GM08714 (cell line): ENCODE data around the gene ENDOD1.
"Not testable (repeated sequence)": the region's sequence is repeated elsewhere in the genome, so short reads cannot be mapped to it uniquely, and the experiment has no call there.

Experiments used
- H3K4me3 ChIP-seq: fragments of 200-500 bp; sonication (Bioruptor generic); 2 replicates; pipeline ENCODE4 v1.5.1; 2014; ENCODE audit warnings: mild to moderate bottlenecking, low read length, inconsistent platforms
- ZNF274 ChIP-seq: IDR thresholded peaks from 2 replicates; pipeline ENCODE4 v1.6.1; 2012; ENCODE audit warnings: mild to moderate bottlenecking, low read depth, low read length

ENDOD1 gene

DNA sequence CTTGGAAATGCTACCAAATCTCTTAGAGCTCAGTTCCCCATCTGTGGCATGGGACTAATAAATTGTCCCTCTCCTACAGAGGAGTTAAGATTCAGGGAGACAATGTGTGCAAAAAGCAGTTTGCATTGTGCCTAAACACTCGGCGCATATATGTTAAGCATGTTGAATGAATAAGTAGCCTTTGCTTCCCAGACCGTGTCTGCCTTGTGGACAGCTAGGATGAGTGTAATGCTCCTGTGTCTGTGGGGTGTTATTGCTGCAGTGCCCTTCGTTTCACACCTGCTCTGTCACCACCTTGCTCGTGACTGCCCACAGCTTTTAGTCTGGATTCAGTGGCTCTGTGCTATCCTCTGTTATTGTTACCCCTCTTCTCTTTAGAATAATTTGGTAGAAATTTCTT lies 14.1 kb downstream of the ENDOD1 start:
- H3K4me3 ChIP-seq: no peak overlapping the region
- TF ChIP-seq ZNF274: no peak

GRCh38 chr11:95104121-95104830 lies 14.6 kb downstream of the ENDOD1 start:
- H3K4me3 ChIP-seq: no peak overlapping the region
- TF ChIP-seq ZNF274: no peak

DNA sequence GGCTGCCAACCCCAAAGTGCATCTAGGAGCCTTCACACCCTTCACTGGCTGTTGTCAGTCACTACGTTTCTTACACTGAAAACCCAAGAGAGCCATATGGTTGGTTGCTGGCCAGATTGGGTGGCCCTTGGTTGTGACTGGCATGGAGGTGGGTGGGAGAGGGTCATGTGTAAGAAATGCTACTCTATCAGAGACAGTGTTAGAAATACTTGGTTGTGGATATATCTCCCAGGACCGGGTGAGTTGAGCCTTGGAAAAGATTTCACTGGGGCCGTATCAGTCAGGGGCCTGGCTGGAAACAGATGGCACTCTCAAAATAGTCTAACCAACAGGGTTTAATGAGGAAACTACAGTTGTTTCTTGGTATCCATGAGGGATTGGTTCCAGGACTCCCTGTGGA lies 15.2 kb downstream of the ENDOD1 start:
- no peak overlapping the region for H3K4me3 ChIP-seq
- TF ChIP-seq ZNF274: no peak

GRCh38 chr11:95108159-95108611 lies 18.5 kb downstream of the ENDOD1 start:
- TF ChIP-seq ZNF274: no peak
- H3K4me3 ChIP-seq: peak overlapping the region; percentile 1; the same call in 1 of the 2 replicates

DNA sequence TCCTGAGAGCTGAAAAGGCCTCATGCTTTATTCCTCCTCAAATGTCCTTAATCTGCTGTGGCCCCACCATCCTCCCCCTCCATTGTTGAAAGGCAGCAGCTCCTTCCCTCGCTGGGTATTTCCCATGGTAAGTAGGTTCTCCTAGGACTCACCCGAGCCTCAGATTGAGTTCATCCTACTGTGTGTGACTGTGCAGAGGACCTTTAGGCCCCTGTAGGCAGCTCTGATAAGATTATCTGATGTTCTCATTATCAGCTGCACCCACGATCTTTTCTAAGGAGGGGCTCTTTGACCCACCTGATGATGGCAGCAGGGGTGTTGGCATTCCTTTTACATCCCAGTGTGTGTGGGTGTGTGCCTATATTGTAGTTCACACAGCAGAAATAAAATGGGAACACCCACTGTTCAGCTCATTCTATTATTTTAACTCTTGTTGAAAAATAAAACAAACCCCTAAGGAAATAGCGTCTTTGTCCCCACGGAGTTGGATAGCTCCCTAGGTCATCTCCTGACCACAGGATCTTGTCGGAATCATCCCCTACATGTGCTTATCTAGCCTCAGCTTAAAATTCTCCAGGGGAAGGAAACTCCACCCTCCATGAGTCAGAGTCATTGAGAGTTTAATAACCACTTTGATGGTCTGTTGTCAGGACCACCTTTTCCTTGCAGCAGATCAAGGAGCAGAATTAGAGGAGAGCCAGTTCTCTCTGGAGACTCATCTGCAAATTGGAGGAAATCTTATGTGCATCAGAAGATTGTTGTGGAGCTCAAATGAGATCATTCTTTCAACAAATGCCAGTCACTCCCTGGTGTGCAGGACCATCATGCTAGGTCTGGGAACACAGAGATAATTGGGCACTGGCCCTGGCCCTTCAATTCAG lies 19.3 kb downstream of the ENDOD1 start:
- TF ChIP-seq ZNF274: no peak

DNA sequence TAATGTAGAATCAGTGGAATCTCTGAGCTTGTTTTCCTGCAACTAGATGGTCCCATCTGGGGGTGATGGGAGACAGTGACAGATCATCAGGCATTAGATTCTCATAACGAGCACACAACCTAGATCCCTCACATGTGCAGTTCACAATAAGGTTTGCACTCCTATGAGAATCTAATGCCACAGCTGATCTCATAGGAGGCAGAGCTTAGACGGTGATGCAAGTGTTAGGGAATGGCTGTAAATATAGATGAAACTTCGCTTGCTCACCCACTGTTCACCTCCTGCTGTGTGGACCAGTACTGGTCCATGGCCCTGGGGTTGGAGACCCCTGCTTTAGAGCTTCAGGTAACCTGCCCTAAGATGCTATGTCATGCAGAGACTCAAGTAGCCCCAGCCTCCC lies 21.8 kb downstream of the ENDOD1 start:
- H3K4me3 ChIP-seq: not testable (repeated sequence)

More for the DNA sequence above, 19.3 kb downstream of the ENDOD1 start:
- H3K4me3 ChIP-seq: no peak overlapping the region

GRCh38 chr11:95111923-95112540 lies 22.4 kb downstream of the ENDOD1 start:
- no peak overlapping the region for H3K4me3 ChIP-seq
- no peak for TF ChIP-seq ZNF274

GRCh38 chr11:95115597-95115996 lies 26.0 kb downstream of the ENDOD1 start:
- no peak overlapping the region for H3K4me3 ChIP-seq
- TF ChIP-seq ZNF274: no peak

GRCh38 chr11:95119361-95120060 lies 29.9 kb downstream of the ENDOD1 start:
- H3K4me3 ChIP-seq: no peak overlapping the region
- TF ChIP-seq ZNF274: no peak

DNA sequence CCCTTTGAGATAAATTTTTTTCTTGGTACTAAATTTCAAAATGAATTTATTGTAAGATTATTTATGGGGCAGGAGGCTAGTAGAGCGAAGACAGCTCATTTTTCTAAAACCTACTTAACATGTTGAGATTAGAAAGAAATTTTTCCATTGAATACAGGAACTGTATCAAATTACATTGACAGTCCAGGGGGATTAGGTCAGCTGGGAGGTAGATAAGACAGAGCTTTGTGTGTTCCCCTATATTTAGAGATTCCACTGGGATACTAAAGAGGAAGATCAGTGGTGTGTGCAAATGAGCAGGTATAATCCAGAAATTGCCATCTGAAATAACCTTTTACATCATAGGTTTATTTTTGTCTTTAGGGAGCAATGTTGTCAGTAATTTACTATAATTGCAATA lies 32.1 kb downstream of the ENDOD1 start:
- no peak for TF ChIP-seq ZNF274
- no peak overlapping the region for H3K4me3 ChIP-seq

- no peak overlapping the region for H3K4me3 ChIP-seq
- no peak for TF ChIP-seq ZNF274
Measured at GRCh38 chr11:95123556-95123955, 33.9 kb downstream of the ENDOD1 start.

GRCh38 chr11:95128602-95129001 lies 39.0 kb downstream of the ENDOD1 start:
- H3K4me3 ChIP-seq: no peak overlapping the region
- TF ChIP-seq ZNF274: no peak

GRCh38 chr11:95132956-95133355 lies 43.3 kb downstream of the ENDOD1 start:
- no peak overlapping the region for H3K4me3 ChIP-seq
- no peak for TF ChIP-seq ZNF274

- TF ChIP-seq ZNF274: no peak
- H3K4me3 ChIP-seq: no peak overlapping the region
Measured at GRCh38 chr11:95134491-95134890, 44.8 kb downstream of the ENDOD1 start.
